ENCODE data around the gene SETD7. TPM values are rescaled to one million over a fixed set of nuclear protein-coding genes. Genes with fewer than 3 reads are reported as not detected.

Gene SETD7
- 50.0 TPM for total RNA-seq
- long read RNA-seq, full-length matches to known transcripts: 4 of 31 reads
- long read RNA-seq, partial matches to known transcripts: 0 of 31 reads
- long read RNA-seq, other reads (novel, unspliced or antisense): 27 of 31 reads

GRCh38 chr4:139556071-139556723 lies at the start of gene SETD7:
Gene SETD7, minus strand, starts transcription at chr4:139556219. Its CDS starts 82 bp downstream, at chr4:139556137.
- DNase-seq (peak; percentile 89), ATAC-seq (peak; percentile 69)
- intact Hi-C loops (cut with micrococcal nuclease): no loop called here

GRCh38 chr4:139605516-139605915 lies 49.5 kb upstream of the SETD7 start:
- intact Hi-C loops (cut with micrococcal nuclease): no loop called here
- no peak for ATAC-seq
- DNase-seq: no peak

- ATAC-seq (peak; percentile 63), DNase-seq (no peak)
- intact Hi-C loops (cut with micrococcal nuclease): loop anchor here (5.0 kb wide), 1 partner anchor 49 kb away; no protein-coding TSS in a partner anchor
Observed at GRCh38 chr4:139603576-139604410, 47.8 kb upstream of the SETD7 start.

- intact Hi-C loops (cut with micrococcal nuclease): loop anchor here (5.0 kb wide), 1 partner anchor 49 kb away; no protein-coding TSS in a partner anchor
- DNase-seq (no peak), ATAC-seq (no peak)
Observed at GRCh38 chr4:139602776-139603360, 46.8 kb upstream of the SETD7 start.

GRCh38 chr4:139600662-139601061 lies 44.6 kb upstream of the SETD7 start:
- DNase-seq (no peak), ATAC-seq (no peak)
- intact Hi-C loops (cut with micrococcal nuclease): loop anchor here (5.0 kb wide), 1 partner anchor 52 kb away; no protein-coding TSS in a partner anchor

- ATAC-seq (no peak), DNase-seq (no peak)
- intact Hi-C loops (cut with micrococcal nuclease): loop anchor here (5.0 kb wide), 1 partner anchor 53 kb away; no protein-coding TSS in a partner anchor
Observed at GRCh38 chr4:139599594-139600374, 43.8 kb upstream of the SETD7 start.

- no peak for DNase-seq
- intact Hi-C loops (cut with micrococcal nuclease): no loop called here
- no peak for ATAC-seq
Observed at GRCh38 chr4:139599076-139599475, 43.1 kb upstream of the SETD7 start.

GRCh38 chr4:139596684-139597279 lies 40.8 kb upstream of the SETD7 start:
- ATAC-seq (no peak), DNase-seq (no peak)
- intact Hi-C loops (cut with micrococcal nuclease): no loop called here

- DNase-seq: peak; percentile 28
- ATAC-seq: peak; percentile 83
- intact Hi-C loops (cut with micrococcal nuclease): no loop called here
Observed at GRCh38 chr4:139596034-139596683, 40.1 kb upstream of the SETD7 start.

- intact Hi-C loops (cut with micrococcal nuclease): no loop called here
- ATAC-seq: no peak
- no peak for DNase-seq
Observed at GRCh38 chr4:139594591-139595185, 38.7 kb upstream of the SETD7 start.

GRCh38 chr4:139593091-139593564 lies 37.1 kb upstream of the SETD7 start:
- DNase-seq (no peak), ATAC-seq (peak; percentile 64)
- intact Hi-C loops (cut with micrococcal nuclease): no loop called here

- ATAC-seq (peak; percentile 76), DNase-seq (no peak)
- intact Hi-C loops (cut with micrococcal nuclease): no loop called here
Observed at GRCh38 chr4:139589336-139590018, 33.5 kb upstream of the SETD7 start.

- intact Hi-C loops (cut with micrococcal nuclease): no loop called here
- DNase-seq: no peak
- no peak for ATAC-seq
Observed at GRCh38 chr4:139587446-139587845, 31.4 kb upstream of the SETD7 start.

- DNase-seq (no peak), ATAC-seq (no peak)
- intact Hi-C loops (cut with micrococcal nuclease): no loop called here
Observed at GRCh38 chr4:139585473-139585872, 29.5 kb upstream of the SETD7 start.

- ATAC-seq (no peak), DNase-seq (no peak)
- intact Hi-C loops (cut with micrococcal nuclease): no loop called here
Observed at GRCh38 chr4:139584784-139585183, 28.8 kb upstream of the SETD7 start.

GRCh38 chr4:139584013-139584412 lies 28.0 kb upstream of the SETD7 start:
- intact Hi-C loops (cut with micrococcal nuclease): no loop called here
- ATAC-seq (no peak), DNase-seq (no peak)

GRCh38 chr4:139582044-139582443 lies 26.0 kb upstream of the SETD7 start:
- no peak for ATAC-seq
- intact Hi-C loops (cut with micrococcal nuclease): no loop called here
- no peak for DNase-seq

All from left ventricle myocardium superior (tissue), 1 donor.